HUES64 (cell line): ENCODE data around the gene BEST3.
"Not testable (repeated sequence)": the region's sequence is repeated elsewhere in the genome, so short reads cannot be mapped to it uniquely, and the experiment has no call there.

ENCODE experiments used
- H3K27ac ChIP-seq: 2 replicates; pipeline ENCODE4 v1.7.0; 2013; ENCODE audit warnings: low read depth, low read length, inconsistent platforms
- H3K27me3 ChIP-seq: 2 replicates; pipeline ENCODE4 v1.6.1; 2013; ENCODE audit warnings: mild to moderate bottlenecking, low read length; ENCODE audit not compliant: insufficient read depth
- H3K36me3 ChIP-seq: 2 replicates; pipeline ENCODE4 v1.6.1; 2013; ENCODE audit warnings: mild to moderate bottlenecking, low read length; ENCODE audit not compliant: insufficient read depth
- H3K4me1 ChIP-seq: 2 replicates; pipeline ENCODE4 v1.6.1; 2013; ENCODE audit warnings: mild to moderate bottlenecking, low read length, moderate library complexity; ENCODE audit not compliant: insufficient read depth
- H3K4me3 ChIP-seq: 2 replicates; pipeline ENCODE4 v1.5.1; 2013; ENCODE audit warnings: mild to moderate bottlenecking, low read length, moderate library complexity
- H3K9ac ChIP-seq: 2 replicates; pipeline ENCODE4 v1.6.1; 2013; ENCODE audit warnings: mild to moderate bottlenecking, low read depth, low read length
- H3K9me3 ChIP-seq: 2 replicates; pipeline ENCODE4 v1.6.1; 2013; ENCODE audit warnings: low read depth, low read length; ENCODE audit not compliant: insufficient read depth
- WGBS: fragments of 150-250, 120-280 bp; methylation state at CpG from one replicate; pipeline ENCODE4 v1.1.7; 2013; ENCODE audit warnings: missing lambda C conversion rate; 5-methylcytosine and 5-hydroxymethylcytosine counted together

Gene BEST3

GRCh38 chr12:69620077-69620476, 79.0 kb downstream of the BEST3 start:
- Histone ChIP-seq H3K27ac (no peak overlapping the region), H3K4me3 (no peak overlapping the region), H3K27me3 (no peaks in the 10 kb centered on the region), H3K36me3 (no peaks in the 10 kb centered on the region), H3K4me1 (no peaks in the 10 kb centered on the region), H3K9me3 (no peaks in the 10 kb centered on the region), H3K9ac (no peak overlapping the region)
- WGBS, result 89% methylated on average over 3 of the region's 4 CpGs

DNA sequence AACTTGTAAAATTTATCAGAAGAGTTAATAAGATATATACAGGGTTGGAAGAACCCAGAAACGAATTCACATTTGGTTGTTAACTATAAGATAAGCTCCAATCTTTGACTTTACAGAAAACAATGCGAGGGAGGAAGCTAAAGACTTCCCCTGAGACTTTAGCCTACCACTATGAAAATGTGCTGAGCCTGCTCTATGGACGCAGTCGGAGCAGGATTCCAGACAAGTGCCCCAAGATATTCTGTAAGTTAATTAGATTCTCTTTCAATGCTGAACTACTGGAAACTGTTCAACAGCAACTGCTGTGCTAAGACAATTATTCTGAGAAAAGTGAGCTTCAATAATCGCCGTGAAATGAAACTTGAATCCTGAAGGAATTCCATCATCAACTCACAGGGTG, 80.1 kb downstream of the BEST3 start:
- Histone ChIP-seq H3K27me3 (no peaks in the 10 kb centered on the region), H3K4me3 (no peak overlapping the region), H3K9me3 (no peaks in the 10 kb centered on the region), H3K9ac (no peak overlapping the region), H3K4me1 (no peaks in the 10 kb centered on the region), H3K27ac (no peak overlapping the region), H3K36me3 (no peaks in the 10 kb centered on the region)
- WGBS, result 82% methylated on average over 6 of the region's 6 CpGs

- H3K36me3 ChIP-seq, result no peaks in the 10 kb centered on the region
- no peaks in the 10 kb centered on the region for H3K9me3 ChIP-seq
- no peak overlapping the region for H3K9ac ChIP-seq
- H3K4me1 ChIP-seq, result no peaks in the 10 kb centered on the region
- H3K27ac ChIP-seq, result no peak overlapping the region
- 86% methylated on average over 12 of the region's 14 CpGs for WGBS
- no peaks in the 10 kb centered on the region for H3K27me3 ChIP-seq
- H3K4me3 ChIP-seq, result no peak overlapping the region
Observed at GRCh38 chr12:69616025-69616424, 83.1 kb downstream of the BEST3 start.

GRCh38 chr12:69613351-69613750, 85.8 kb downstream of the BEST3 start:
- no peak overlapping the region for H3K27ac ChIP-seq
- no peaks in the 10 kb centered on the region for H3K36me3 ChIP-seq
- no peaks in the 10 kb centered on the region for H3K27me3 ChIP-seq
- no peaks in the 10 kb centered on the region for H3K9me3 ChIP-seq
- no peak overlapping the region for H3K4me3 ChIP-seq
- no peaks in the 10 kb centered on the region for H3K4me1 ChIP-seq
- H3K9ac ChIP-seq, result no peak overlapping the region

DNA sequence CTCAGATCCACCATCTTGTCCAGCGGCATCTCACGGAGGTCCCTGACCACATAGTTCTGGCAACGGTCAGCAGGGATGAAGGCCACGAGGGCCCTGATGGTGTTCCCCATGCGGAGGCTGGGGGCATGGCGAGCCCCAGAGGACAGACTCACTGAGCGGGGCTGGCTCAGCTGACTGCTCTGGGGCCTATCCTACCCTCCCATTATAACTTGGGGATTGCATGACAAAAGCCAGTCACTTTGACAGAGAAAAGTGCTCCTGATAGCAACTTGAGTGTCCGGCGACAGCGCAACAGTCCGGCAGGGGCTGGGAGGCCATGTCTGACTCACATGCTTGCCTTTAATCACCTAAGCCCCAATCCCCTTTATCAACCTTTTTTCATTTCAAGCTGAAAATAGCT, 88.4 kb downstream of the BEST3 start, which contains the start of gene LRRC10:
Gene LRRC10, minus strand, starts transcription at position 179 of the 400 bp plus-strand sequence. Its CDS starts 69 bp downstream, at position 110.
- no peaks in the 10 kb centered on the region for H3K36me3 ChIP-seq
- H3K9ac ChIP-seq, result no peak within 1 kb of the TSS
- 92% methylated on average over 11 of the region's 11 CpGs for WGBS
- H3K27me3 ChIP-seq, result no peaks in the 10 kb centered on the region
- no peak within 1 kb of the TSS for H3K27ac ChIP-seq
- no peaks in the 10 kb centered on the region for H3K4me1 ChIP-seq
- H3K4me3 ChIP-seq, result no peak within 1 kb of the TSS
- H3K9me3 ChIP-seq, result no peaks in the 10 kb centered on the region

GRCh38 chr12:69610126-69610525, 89.0 kb downstream of the BEST3 start:
- Histone ChIP-seq H3K27me3 (no peaks in the 10 kb centered on the region), H3K4me1 (no peaks in the 10 kb centered on the region), H3K9me3 (no peaks in the 10 kb centered on the region), H3K36me3 (no peaks in the 10 kb centered on the region), H3K9ac (no peak overlapping the region), H3K4me3 (no peak overlapping the region), H3K27ac (no peak overlapping the region)
- WGBS, result 96% methylated on average over 15 of the region's 15 CpGs

DNA sequence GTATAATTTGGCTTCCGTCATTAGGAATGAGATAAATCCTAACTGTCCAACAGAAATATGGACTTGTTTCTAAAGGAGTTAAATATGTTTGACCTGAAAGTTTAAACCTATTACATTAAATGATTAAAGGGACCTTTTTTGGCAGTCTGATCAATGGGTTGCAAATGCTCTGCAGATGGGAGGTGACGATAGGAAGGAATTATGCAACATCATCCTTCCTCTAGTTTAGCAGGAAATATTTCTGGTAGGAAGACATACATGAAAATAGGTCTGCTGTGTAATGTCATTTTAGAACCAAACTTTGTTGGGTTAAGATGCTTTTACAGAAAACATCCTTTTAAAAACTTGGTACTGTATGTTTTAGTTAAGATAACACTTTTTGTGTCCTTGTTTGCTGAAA, 91.0 kb downstream of the BEST3 start:
- H3K36me3 ChIP-seq, result peaks cover 4% of the 10 kb centered on the region
- H3K9ac ChIP-seq, result no peak overlapping the region
- H3K9me3 ChIP-seq, result peaks cover 3% of the 10 kb centered on the region; the same call in 1 of the 2 replicates
- no peaks in the 10 kb centered on the region for H3K4me1 ChIP-seq
- H3K27ac ChIP-seq, result no peak overlapping the region
- WGBS, result 92% methylated on average over 2 of the region's 2 CpGs
- no peak overlapping the region for H3K4me3 ChIP-seq
- H3K27me3 ChIP-seq, result no peaks in the 10 kb centered on the region

DNA sequence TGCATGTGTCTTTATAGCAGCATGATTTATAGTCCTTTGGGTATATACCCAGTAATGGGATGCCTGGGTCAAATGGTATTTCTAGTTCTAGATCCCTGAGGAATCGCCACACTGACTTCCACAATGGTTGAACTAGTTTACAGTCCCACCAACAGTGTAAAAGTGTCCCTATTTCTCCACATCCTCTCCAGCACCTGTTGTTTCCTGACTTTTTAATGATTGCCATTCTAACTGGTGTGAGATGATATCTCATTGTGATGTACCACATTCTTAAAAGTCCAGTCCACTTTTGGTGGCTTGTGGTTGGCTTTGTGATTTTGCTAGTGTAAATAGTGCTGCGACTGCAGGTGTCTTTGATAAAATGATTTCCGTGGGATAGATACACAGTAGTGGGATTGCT, 94.8 kb downstream of the BEST3 start:
- H3K4me3 ChIP-seq, H3K27ac ChIP-seq, H3K4me1 ChIP-seq, H3K27me3 ChIP-seq, H3K9me3 ChIP-seq, H3K9ac ChIP-seq: not testable (repeated sequence)
- 86% methylated on average over 2 of the region's 3 CpGs for WGBS
- peaks cover 41% of the 10 kb centered on the region for H3K36me3 ChIP-seq
